Adrenal gland (tissue), 12 donors: ENCODE measurements around the gene PEAR1. TPM values are rescaled to one million over a fixed set of nuclear protein-coding genes. Genes with fewer than 3 reads are reported as not detected.

Experiments
- DNase-seq, 7 donors: peaks; one replicate each; pipeline ENCODE4 v3.0.0-alpha.2; 2019 to 2020
- H3K27ac ChIP-seq, 5 donors: fragments of 200-600 bp; sonication (generic) in 4 of 5; 1 replicate in 3 of 5; 2 replicates in 2 of 5; pipeline versions ENCODE4 v1.5.1 to v1.8.0; 2016 to 2020; ENCODE audit warnings: mild to moderate bottlenecking in 1 of 5
- H3K27me3 ChIP-seq: fragments of 200-600 bp; 2 replicates; pipeline ENCODE4 v1.8.0; 2021
- H3K36me3 ChIP-seq, 2 donors: fragments of 200-600 bp; replicated peaks in 1 of 2; 1 replicate in 1 of 2; 2 replicates in 1 of 2; pipeline versions ENCODE4 v1.5.1 to v1.8.0; 2018 to 2022
- H3K4me1 ChIP-seq, 2 donors: fragments of 200-600 bp; replicated peaks in 1 of 2; 1 replicate in 1 of 2; 2 replicates in 1 of 2; pipeline versions ENCODE4 v1.5.1 to v1.8.0; 2018 to 2021
- H3K4me3 ChIP-seq, 4 donors: fragments of 200-600 bp; sonication (generic) in 3 of 4; one replicate each; pipeline ENCODE4 v1.5.1; 2016 to 2018
- H3K9me3 ChIP-seq, 3 donors: fragments of 200-600 bp; sonication (generic) in 1 of 3; replicated peaks in 1 of 3; 1 replicate in 2 of 3; 2 replicates in 1 of 3; pipeline versions ENCODE4 v1.5.1 to v1.8.0; 2016 to 2021
- CTCF ChIP-seq, 6 experiments: fragments of 450-650 bp in 4 of 6; fragments of 200-600 bp in 2 of 6; sonication (generic) in 1 of 6; IDR thresholded peaks; 1 replicate in 5 of 6; 2 replicates in 1 of 6; pipeline versions ENCODE4 v1.5.1 to v1.8.0; 2016 to 2021; ENCODE audit warnings: antibody characterized with exemption in 6 of 6, mild to moderate bottlenecking in 2 of 6, moderate library complexity in 1 of 6
- POLR2A ChIP-seq, 2 donors: fragments of 450-650 bp; IDR thresholded peaks; one replicate each; pipeline ENCODE4 v1.6.1; 2017; ENCODE audit warnings: antibody characterized with exemption in 2 of 2, mild to moderate bottlenecking in 2 of 2, moderate library complexity in 1 of 2
- WGBS, 4 donors: extraction: QIAGEN DNeasy Blood & Tissue Kit in 2 of 4; methylation state at CpG; one replicate each; pipeline versions ENCODE4 v1.1.5 to v1.1.7; 2013 to 2017; 5-methylcytosine and 5-hydroxymethylcytosine counted together
- intact Hi-C, 2 donors: fragments of 100-400 bp; cut with DNase I; formaldehyde crosslinking; loops; one replicate each; pipeline versions ENCODE4 v1.14.1 to v1.15.0; 2022 to 2023
- polyA plus RNA-seq, 3 donors: library from polyadenylated mRNA; stranded (reverse); fragments of 200-250 nt in 2 of 3; fragments of 350-450 nt in 1 of 3; fragmentation: Illumina TruSeq in 1 of 3; extraction: RNeasy Lipid Tissue Mini Kit (QIAGEN cat#74804) in 1 of 3; gene quantifications; one replicate each; pipeline ENCODE4 v1.2.3, GENCODE V29; 2013 to 2014
- total RNA-seq, 9 donors: library from RNA; depleted of rRNA in 4 of 9; stranded (reverse); fragments of >200 nt in 4 of 9; fragments of 120-200 nt in 1 of 9; fragmentation: NEBNext Ultra II Directional in 1 of 9; extraction: Animal tissue kit (Norgen Biotek cat#: 25700) in 1 of 9; gene quantifications; one replicate each; pipeline versions ENCODE4 v1.1.0 to v1.2.4, GENCODE V29; 2013 to 2023
- donor health status: healthy with polysubstance abuse.
- donor health status: Bipolar disorder and iron deficiency.
- donor health status: DM: yes; HTN: yes; CAD: no.
- donor health status: DM: no; HTN: no; CAD: no.
- donor health status: DM: no; HTN: no; CAD: no.
- donor health status: DM: yes; HTN: yes; CAD: no.

The PEAR1 gene
- total and polyA plus RNA-seq, 12 donors: 4.2 to 31.1 (median 10.4) TPM

DNA sequence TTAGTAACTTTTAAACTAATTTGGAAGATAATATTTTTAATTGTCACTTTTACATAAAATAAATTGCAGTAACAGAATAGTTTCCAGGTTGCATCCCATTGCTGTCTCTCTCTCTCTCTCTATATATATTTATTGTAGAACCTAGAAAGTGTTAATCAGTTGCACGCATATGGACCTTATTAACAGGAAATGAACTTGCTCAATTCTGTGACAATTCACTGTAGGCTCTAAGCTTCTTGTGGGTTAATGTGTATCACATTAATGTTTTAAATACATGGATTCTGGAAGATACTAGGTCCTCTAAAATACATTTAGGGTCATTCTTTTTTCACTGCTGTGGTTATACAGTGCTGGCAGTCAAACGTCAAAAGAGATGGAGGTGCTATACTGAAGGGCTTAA, 60.1 kb downstream of the PEAR1 start:
- no peaks in the 10 kb centered on the region for H3K27me3 ChIP-seq

GRCh38 chr1:156956333-156956732, 62.8 kb downstream of the PEAR1 start:
- TF ChIP-seq POLR2A (IDR thresholded peaks at IDR 0.05): no peak
- TF ChIP-seq CTCF (IDR thresholded peaks at IDR 0.05): no peak
- Histone ChIP-seq H3K9me3 (no peaks in the 10 kb centered on the region), H3K27me3 (no peaks in the 10 kb centered on the region), H3K36me3 (peaks cover 0 to 89% of the 10 kb centered on the region in 2 donors), H3K27ac (no peak overlapping the region), H3K4me3 (no peak overlapping the region), H3K4me1 (no peaks in the 10 kb centered on the region)
- DNase-seq: no peak
- WGBS, 4 donors: 93 to 95% (median 94%) methylated on average over 10 of the region's 10 CpGs
- intact Hi-C loops: no loop called here

More for the DNA sequence above, 60.1 kb downstream of the PEAR1 start:
- no peaks in the 10 kb centered on the region for H3K9me3 ChIP-seq
- H3K4me3 ChIP-seq: no peak overlapping the region
- WGBS, 4 donors: 62 to 81% (median 80%) methylated on average over 2 of the region's 2 CpGs
- H3K36me3 ChIP-seq: peaks cover 0 to 90% of the 10 kb centered on the region in 2 donors
- TF ChIP-seq POLR2A (IDR thresholded peaks at IDR 0.05) (no peak), CTCF (IDR thresholded peaks at IDR 0.05) (no peak)
- H3K4me1 ChIP-seq: no peaks in the 10 kb centered on the region
- intact Hi-C loops: no loop called here
- H3K27ac ChIP-seq: no peak overlapping the region
- DNase-seq: no peak

- 78 to 87% (median 83%) methylated on average over 2 to 3 of the region's 3 CpGs for WGBS, 4 donors
Measured at GRCh38 chr1:156957634-156958033, 64.1 kb downstream of the PEAR1 start.

GRCh38 chr1:156958247-156958714, 64.8 kb downstream of the PEAR1 start:
- 69 to 75% (median 72%) methylated on average over 2 of the region's 2 CpGs for WGBS, 4 donors
- no peaks in the 10 kb centered on the region for H3K27me3 ChIP-seq
- intact Hi-C loops: no loop called here

More at GRCh38 chr1:156957634-156958033, 64.1 kb downstream of the PEAR1 start:
- TF ChIP-seq POLR2A (IDR thresholded peaks at IDR 0.05): no peak
- no peak for TF ChIP-seq CTCF (IDR thresholded peaks at IDR 0.05)
- H3K27ac ChIP-seq: no peak overlapping the region
- peaks cover 0 to 90% of the 10 kb centered on the region in 2 donors for H3K36me3 ChIP-seq
- intact Hi-C loops: no loop called here
- H3K9me3 ChIP-seq: no peaks in the 10 kb centered on the region
- DNase-seq: no peak
- H3K4me3 ChIP-seq: no peak overlapping the region
- peaks cover 0 to under 1% of the 10 kb centered on the region in 2 donors for H3K4me1 ChIP-seq
- H3K27me3 ChIP-seq: no peaks in the 10 kb centered on the region

More at GRCh38 chr1:156958247-156958714, 64.8 kb downstream of the PEAR1 start:
- DNase-seq: no peak
- Histone ChIP-seq H3K4me1 (peaks cover 4 to 7% of the 10 kb centered on the region in 2 donors), H3K36me3 (peaks cover 0 to 92% of the 10 kb centered on the region in 2 donors), H3K9me3 (no peaks in the 10 kb centered on the region), H3K27ac (no peak overlapping the region), H3K4me3 (no peak overlapping the region)
- TF ChIP-seq POLR2A (IDR thresholded peaks at IDR 0.05) (no peak), CTCF (IDR thresholded peaks at IDR 0.05) (no peak)
